ENCODE measurements around the gene UCHL3.

Gene UCHL3

DNA sequence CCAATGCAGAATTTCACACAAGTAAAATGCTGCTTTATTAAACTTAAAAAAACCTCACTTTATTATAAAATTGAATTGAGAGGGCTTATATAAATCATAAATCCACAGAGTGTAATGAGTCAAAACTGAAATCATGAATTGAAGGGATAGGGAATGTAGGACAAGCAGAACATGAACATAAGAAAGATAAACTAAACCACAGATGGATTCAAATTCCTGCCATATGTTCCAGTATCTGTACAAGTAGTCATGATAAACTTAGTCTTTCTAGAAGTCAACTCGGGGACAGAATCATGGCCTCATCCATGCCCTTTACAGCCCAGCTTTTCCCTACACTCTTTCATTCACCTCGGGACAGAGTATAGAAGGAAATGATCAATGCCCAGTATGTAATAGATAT lies 103.1 kb downstream of the UCHL3 start:
- in situ Hi-C loops (cut with MboI; ENCODE audit: low pct_unique_long_range_greater_than_20kb, low sequenced_read_pairs, unreplicated experiment): no loop called here
- TF ChIP-seq CTCF (IDR thresholded peaks at IDR 0.05; ENCODE audit: extremely low read depth, insufficient read depth, missing control alignments): no peak
- no peak for DNase-seq (ENCODE audit: low spot score)
